Calu3 (cell line): Measurements from ENCODE around the gene SPTBN4. TPM values are rescaled to one million over a fixed set of nuclear protein-coding genes. Genes with fewer than 3 reads are reported as not detected.

Experiments used
- BruUV-seq: library from RNA; stranded (reverse); fragments of 400-500 nt; replicated peaks from 2 replicates; lab custom pipeline; 2021; lab: Mats Ljungman, UMichigan
- CTCF ChIA-PET: fragments of 300-600 bp; sonication (Branson Sonifier 250); formaldehyde crosslinking; loops from one replicate; lab custom pipeline; 2022; ENCODE audit warnings: antibody characterized with exemption; lab: Charles Lee
- DNase-seq: peaks from one replicate; pipeline ENCODE4 v3.0.0; 2022
- H3K27ac Mint-ChIP-seq: one replicate; pipeline ENCODE4 v1.8.0; 2022; ENCODE audit warnings: mixed read lengths; ENCODE audit not compliant: unreplicated experiment
- H3K27me3 Mint-ChIP-seq: one replicate; pipeline ENCODE4 v1.8.0; 2022; ENCODE audit warnings: mixed read lengths; ENCODE audit not compliant: unreplicated experiment
- H3K36me3 Mint-ChIP-seq: one replicate; pipeline ENCODE4 v1.8.0; 2022; ENCODE audit warnings: mild to moderate bottlenecking, moderate library complexity, mixed read lengths; ENCODE audit not compliant: insufficient read depth, unreplicated experiment
- H3K4me1 Mint-ChIP-seq: one replicate; pipeline ENCODE4 v1.8.0; 2022; ENCODE audit warnings: mild to moderate bottlenecking, low read depth, mixed read lengths; ENCODE audit not compliant: unreplicated experiment
- H3K4me3 Mint-ChIP-seq: one replicate; pipeline ENCODE4 v1.8.0; 2022; ENCODE audit warnings: mild to moderate bottlenecking, low read depth, moderate library complexity, mixed read lengths; ENCODE audit not compliant: unreplicated experiment
- H3K9me3 Mint-ChIP-seq: one replicate; pipeline ENCODE4 v1.8.0; 2022; ENCODE audit warnings: low read depth, mixed read lengths; ENCODE audit not compliant: unreplicated experiment
- CTCF ChIP-seq: fragments of 200-600 bp; IDR thresholded peaks from one replicate; pipeline ENCODE4 v1.8.0; 2022; ENCODE audit warnings: antibody characterized with exemption; ENCODE audit not compliant: unreplicated experiment
- intact Hi-C: fragments of 100-400 bp; cut with micrococcal nuclease; formaldehyde crosslinking; loops from one replicate; pipeline ENCODE4 v1.10.0; 2022; ENCODE audit not compliant: unreplicated experiment
- total RNA-seq: library from RNA; stranded (reverse); gene quantifications from 2 replicates; pipeline ENCODE4 v1.2.3, GENCODE V29; 2022

The SPTBN4 gene
- total RNA-seq, 1 experiment from 2014 or later: 0.80 TPM

DNA sequence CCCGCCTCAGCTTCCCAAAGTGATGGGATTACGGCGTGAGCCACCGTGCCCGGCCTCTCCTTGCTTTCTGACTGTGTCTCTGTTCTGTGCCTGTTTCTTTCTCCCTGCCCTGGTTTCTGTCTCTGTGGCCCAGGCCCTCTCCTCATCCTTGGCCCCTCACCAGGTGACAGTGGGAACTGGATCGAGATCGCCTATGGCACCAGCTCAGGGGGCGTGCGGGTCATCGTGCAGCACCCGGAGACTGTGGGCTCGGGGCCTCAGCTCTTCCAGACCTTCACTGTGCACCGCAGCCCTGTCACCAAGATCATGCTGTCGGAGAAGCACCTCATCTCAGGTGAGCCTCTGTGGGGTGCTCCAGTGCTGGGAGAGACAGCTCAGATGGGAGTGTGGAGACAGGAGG, 119.8 kb downstream of the SPTBN4 start:
- no peak for TF ChIP-seq CTCF
- intact Hi-C loops: no loop called here
- Mint-ChIP-seq H3K27ac (no peak overlapping the region), H3K27me3 (no peaks in the 10 kb centered on the region), H3K4me1 (peaks cover 13% of the 10 kb centered on the region), H3K36me3 (peaks cover 51% of the 10 kb centered on the region), H3K9me3 (no peaks in the 10 kb centered on the region), H3K4me3 (no peak overlapping the region)
- BruUV-seq: no TSS peak
- no peak for DNase-seq
- CTCF ChIA-PET: interaction anchor here (0.6 kb wide), 1 partner anchor 349 kb away, joined by 3 read pairs; no protein-coding TSS in a partner anchor

GRCh38 chr19:40588110-40588854, 121.5 kb downstream of the SPTBN4 start:
- Mint-ChIP-seq H3K36me3 (peaks cover 51% of the 10 kb centered on the region), H3K4me3 (no peak overlapping the region), H3K27ac (no peak overlapping the region), H3K4me1 (peaks cover 13% of the 10 kb centered on the region), H3K27me3 (no peaks in the 10 kb centered on the region), H3K9me3 (no peaks in the 10 kb centered on the region)
- CTCF ChIA-PET: no interaction called here
- TF ChIP-seq CTCF: no peak
- BruUV-seq: no TSS peak
- intact Hi-C loops: no loop called here
- DNase-seq: no peak

DNA sequence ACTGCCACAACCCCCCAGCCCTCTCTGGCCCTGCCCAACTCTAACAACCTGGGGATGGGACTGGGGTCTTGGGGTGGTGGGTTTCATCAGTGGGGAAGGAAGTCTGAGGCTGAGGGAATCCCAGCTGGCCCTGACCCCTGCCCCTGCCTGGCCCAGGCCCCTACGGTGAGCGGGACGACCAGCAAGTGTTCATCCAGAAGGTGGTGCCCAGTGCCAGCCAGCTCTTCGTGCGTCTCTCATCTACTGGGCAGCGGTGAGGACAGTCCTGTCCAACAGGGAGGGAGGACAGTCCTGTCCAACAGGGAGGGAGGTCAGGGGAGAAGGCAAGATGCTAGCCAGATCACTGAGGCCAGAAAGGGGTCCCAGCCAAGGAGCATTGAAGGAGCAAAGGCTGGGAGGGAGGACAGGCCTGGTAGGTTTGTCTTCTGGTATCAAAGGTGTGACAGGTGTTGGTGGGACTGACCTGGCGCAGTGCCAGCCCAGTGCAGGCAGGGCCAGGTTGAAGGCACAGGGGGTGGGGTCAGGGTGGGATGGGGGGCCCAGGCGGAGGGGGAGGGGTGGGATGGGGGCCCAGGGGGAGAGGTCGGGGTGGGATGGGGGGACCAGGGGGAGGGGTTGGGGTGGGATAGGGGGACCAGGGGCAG, 122.2 kb downstream of the SPTBN4 start:
- no TSS peak for BruUV-seq
- TF ChIP-seq CTCF: no peak

GRCh38 chr19:40589591-40590429, 123.0 kb downstream of the SPTBN4 start:
- Mint-ChIP-seq H3K9me3 (no peaks in the 10 kb centered on the region), H3K27me3 (no peaks in the 10 kb centered on the region), H3K4me1 (peaks cover 21% of the 10 kb centered on the region), H3K4me3 (no peak overlapping the region), H3K36me3 (peaks cover 55% of the 10 kb centered on the region), H3K27ac (no peak overlapping the region)
- intact Hi-C loops: loop anchor here (10.0 kb wide), 1 partner anchor 125 kb away; the partner anchor contains the start of genes BLVRB and SPTBN4
- CTCF ChIA-PET: no interaction called here
- no peak for DNase-seq
- no TSS peak for BruUV-seq
- TF ChIP-seq CTCF: no peak

More for the DNA sequence above, 122.2 kb downstream of the SPTBN4 start:
- Mint-ChIP-seq H3K36me3 (peaks cover 48% of the 10 kb centered on the region), H3K27me3 (no peaks in the 10 kb centered on the region), H3K4me1 (peaks cover 13% of the 10 kb centered on the region), H3K27ac (no peak overlapping the region), H3K4me3 (no peak overlapping the region), H3K9me3 (no peaks in the 10 kb centered on the region)
- no peak for DNase-seq
- intact Hi-C loops: no loop called here
- CTCF ChIA-PET: no interaction called here
